Measurements from ENCODE around the gene CALHM2.

The CALHM2 gene

GRCh38 chr10:103476046-103476768 is 24.0 kb upstream of the CALHM2 start:
- DNase-seq (ENCODE audit: low read depth in 2 of 3, low spot score in 1 of 3) = no peak

GRCh38 chr10:103475437-103475836 is 23.3 kb upstream of the CALHM2 start:
- no peak for DNase-seq (ENCODE audit: low read depth in 2 of 3, low spot score in 1 of 3)

- DNase-seq (ENCODE audit: low read depth in 2 of 3, low spot score in 1 of 3) = no peak
Measured at GRCh38 chr10:103474077-103474476, 21.9 kb upstream of the CALHM2 start.

GRCh38 chr10:103473261-103473671 is 21.1 kb upstream of the CALHM2 start:
- DNase-seq (ENCODE audit: low read depth in 2 of 3, low spot score in 1 of 3) = no peak

GRCh38 chr10:103472005-103472404 is 19.8 kb upstream of the CALHM2 start:
- no peak for DNase-seq (ENCODE audit: low read depth in 2 of 3, low spot score in 1 of 3)

GRCh38 chr10:103470761-103471653 is 18.8 kb upstream of the CALHM2 start:
- DNase-seq (ENCODE audit: low read depth in 2 of 3, low spot score in 1 of 3) = peak; percentile 43 to 53 (median 50)

GRCh38 chr10:103469201-103469600 is 17.0 kb upstream of the CALHM2 start:
- no peak for DNase-seq (ENCODE audit: low read depth in 2 of 3, low spot score in 1 of 3)

GRCh38 chr10:103467406-103467805 is 15.2 kb upstream of the CALHM2 start:
- DNase-seq (ENCODE audit: low read depth in 2 of 3, low spot score in 1 of 3) = no peak

- DNase-seq (ENCODE audit: low read depth in 2 of 3, low spot score in 1 of 3) = no peak
Measured at GRCh38 chr10:103466734-103467133, 14.6 kb upstream of the CALHM2 start.

GRCh38 chr10:103465411-103466179 is 13.4 kb upstream of the CALHM2 start:
- DNase-seq (ENCODE audit: low read depth in 2 of 3, low spot score in 1 of 3) = no peak

- DNase-seq (ENCODE audit: low read depth in 2 of 3, low spot score in 1 of 3) = no peak
Measured at GRCh38 chr10:103463499-103463898, 11.3 kb upstream of the CALHM2 start.

GRCh38 chr10:103459615-103460014 is 7.4 kb upstream of the CALHM2 start:
- no peak for DNase-seq (ENCODE audit: low read depth in 2 of 3, low spot score in 1 of 3)

- no peak for DNase-seq (ENCODE audit: low read depth in 2 of 3, low spot score in 1 of 3)
Measured at GRCh38 chr10:103458720-103459119, 6.5 kb upstream of the CALHM2 start, which contains the start of gene CALHM1. Gene CALHM1 (minus strand): TSS chr10:103458900. CDS start chr10:103458751, 149 bp downstream.

- DNase-seq (ENCODE audit: low read depth in 2 of 3, low spot score in 1 of 3) = no peak
Measured at GRCh38 chr10:103457896-103458583, 5.9 kb upstream of the CALHM2 start.

- DNase-seq (ENCODE audit: low read depth in 2 of 3, low spot score in 1 of 3) = no peak
Measured at GRCh38 chr10:103457176-103457712, 5.1 kb upstream of the CALHM2 start.

GRCh38 chr10:103456074-103456660 is 4.0 kb upstream of the CALHM2 start:
- no peak for DNase-seq (ENCODE audit: low read depth in 2 of 3, low spot score in 1 of 3)

GRCh38 chr10:103455235-103455634 is 3.1 kb upstream of the CALHM2 start:
- DNase-seq (ENCODE audit: low read depth in 2 of 3, low spot score in 1 of 3) = no peak

GRCh38 chr10:103454026-103454425 is 1.9 kb upstream of the CALHM2 start:
- DNase-seq (ENCODE audit: low read depth in 2 of 3, low spot score in 1 of 3) = no peak

- no peak for DNase-seq (ENCODE audit: low read depth in 2 of 3, low spot score in 1 of 3)
Measured at GRCh38 chr10:103452506-103453230, 498 bp upstream of the CALHM2 start.
